ENCODE results near the gene CADPS.

The CADPS gene

GRCh38 chr3:62446337-62446940 lies 428.8 kb downstream of the CADPS start:
- no peak overlapping the region for H3K4me3 ChIP-seq (ENCODE audit: low read depth in 1 of 2, low read length in 2 of 2)
- no peak overlapping the region for H3K9ac ChIP-seq (ENCODE audit: low read depth in 1 of 2, low read length in 2 of 2)

GRCh38 chr3:62445275-62445674 lies 429.9 kb downstream of the CADPS start:
- Histone ChIP-seq H3K9ac (ENCODE audit: low read depth in 1 of 2, low read length in 2 of 2) (no peak overlapping the region), H3K27me3 (ENCODE audit: control insufficient read depth in 1 of 2, insufficient read depth in 2 of 2, low read length in 2 of 2) (no peaks in the 10 kb centered on the region), H3K36me3 (ENCODE audit: control insufficient read depth in 1 of 2, insufficient read depth in 2 of 2, low read length in 2 of 2) (no peaks in the 10 kb centered on the region), H3K9me3 (ENCODE audit: control insufficient read depth in 1 of 2, low read length in 2 of 2) (no peaks in the 10 kb centered on the region), H3K27ac (ENCODE audit: low read depth, low read length) (no peak overlapping the region), H3K4me1 (ENCODE audit: control insufficient read depth in 1 of 2, insufficient read depth in 2 of 2, low read length in 2 of 2) (no peaks in the 10 kb centered on the region), H3K4me3 (ENCODE audit: low read depth in 1 of 2, low read length in 2 of 2) (peak overlapping the region; percentile 21 to 41)

More at GRCh38 chr3:62446337-62446940, 428.8 kb downstream of the CADPS start:
- H3K4me1 ChIP-seq (ENCODE audit: control insufficient read depth in 1 of 2, insufficient read depth in 2 of 2, low read length in 2 of 2): no peaks in the 10 kb centered on the region
- H3K9me3 ChIP-seq (ENCODE audit: control insufficient read depth in 1 of 2, low read length in 2 of 2): no peaks in the 10 kb centered on the region
- H3K27me3 ChIP-seq (ENCODE audit: control insufficient read depth in 1 of 2, insufficient read depth in 2 of 2, low read length in 2 of 2): no peaks in the 10 kb centered on the region
- no peak overlapping the region for H3K27ac ChIP-seq (ENCODE audit: low read depth, low read length)
- no peaks in the 10 kb centered on the region for H3K36me3 ChIP-seq (ENCODE audit: control insufficient read depth in 1 of 2, insufficient read depth in 2 of 2, low read length in 2 of 2)

GRCh38 chr3:62439978-62440377 lies 435.2 kb downstream of the CADPS start:
- Histone ChIP-seq H3K4me1 (ENCODE audit: control insufficient read depth in 1 of 2, insufficient read depth in 2 of 2, low read length in 2 of 2) (no peaks in the 10 kb centered on the region), H3K9ac (ENCODE audit: low read depth in 1 of 2, low read length in 2 of 2) (no peak overlapping the region), H3K27ac (ENCODE audit: low read depth, low read length) (no peak overlapping the region), H3K4me3 (ENCODE audit: low read depth in 1 of 2, low read length in 2 of 2) (no peak overlapping the region), H3K9me3 (ENCODE audit: control insufficient read depth in 1 of 2, low read length in 2 of 2) (no peaks in the 10 kb centered on the region), H3K36me3 (ENCODE audit: control insufficient read depth in 1 of 2, insufficient read depth in 2 of 2, low read length in 2 of 2) (no peaks in the 10 kb centered on the region), H3K27me3 (ENCODE audit: control insufficient read depth in 1 of 2, insufficient read depth in 2 of 2, low read length in 2 of 2) (no peaks in the 10 kb centered on the region)

- no peak overlapping the region for H3K27ac ChIP-seq (ENCODE audit: low read depth, low read length)
- no peaks in the 10 kb centered on the region for H3K36me3 ChIP-seq (ENCODE audit: control insufficient read depth in 1 of 2, insufficient read depth in 2 of 2, low read length in 2 of 2)
- H3K9me3 ChIP-seq (ENCODE audit: control insufficient read depth in 1 of 2, low read length in 2 of 2): no peaks in the 10 kb centered on the region
- H3K4me3 ChIP-seq (ENCODE audit: low read depth in 1 of 2, low read length in 2 of 2): no peak overlapping the region
- no peaks in the 10 kb centered on the region for H3K4me1 ChIP-seq (ENCODE audit: control insufficient read depth in 1 of 2, insufficient read depth in 2 of 2, low read length in 2 of 2)
- no peaks in the 10 kb centered on the region for H3K27me3 ChIP-seq (ENCODE audit: control insufficient read depth in 1 of 2, insufficient read depth in 2 of 2, low read length in 2 of 2)
- H3K9ac ChIP-seq (ENCODE audit: low read depth in 1 of 2, low read length in 2 of 2): no peak overlapping the region
Measured at GRCh38 chr3:62439176-62439813, 435.9 kb downstream of the CADPS start.

GRCh38 chr3:62436785-62437184 lies 438.4 kb downstream of the CADPS start:
- Histone ChIP-seq H3K9me3 (ENCODE audit: control insufficient read depth in 1 of 2, low read length in 2 of 2) (no peaks in the 10 kb centered on the region), H3K27ac (ENCODE audit: low read depth, low read length) (no peak overlapping the region), H3K4me3 (ENCODE audit: low read depth in 1 of 2, low read length in 2 of 2) (no peak overlapping the region), H3K4me1 (ENCODE audit: control insufficient read depth in 1 of 2, insufficient read depth in 2 of 2, low read length in 2 of 2) (no peaks in the 10 kb centered on the region), H3K27me3 (ENCODE audit: control insufficient read depth in 1 of 2, insufficient read depth in 2 of 2, low read length in 2 of 2) (no peaks in the 10 kb centered on the region), H3K36me3 (ENCODE audit: control insufficient read depth in 1 of 2, insufficient read depth in 2 of 2, low read length in 2 of 2) (no peaks in the 10 kb centered on the region), H3K9ac (ENCODE audit: low read depth in 1 of 2, low read length in 2 of 2) (no peak overlapping the region)

- H3K9me3 ChIP-seq (ENCODE audit: control insufficient read depth in 1 of 2, low read length in 2 of 2): no peaks in the 10 kb centered on the region
- no peaks in the 10 kb centered on the region for H3K4me1 ChIP-seq (ENCODE audit: control insufficient read depth in 1 of 2, insufficient read depth in 2 of 2, low read length in 2 of 2)
- no peak overlapping the region for H3K9ac ChIP-seq (ENCODE audit: low read depth in 1 of 2, low read length in 2 of 2)
Measured at GRCh38 chr3:62433396-62433795, 441.8 kb downstream of the CADPS start.

GRCh38 chr3:62421207-62421606 lies 454.0 kb downstream of the CADPS start:
- Histone ChIP-seq H3K4me1 (ENCODE audit: control insufficient read depth in 1 of 2, insufficient read depth in 2 of 2, low read length in 2 of 2) (no peaks in the 10 kb centered on the region), H3K4me3 (ENCODE audit: low read depth in 1 of 2, low read length in 2 of 2) (no peak overlapping the region), H3K36me3 (ENCODE audit: control insufficient read depth in 1 of 2, insufficient read depth in 2 of 2, low read length in 2 of 2) (no peaks in the 10 kb centered on the region), H3K27ac (ENCODE audit: low read depth, low read length) (no peak overlapping the region), H3K9ac (ENCODE audit: low read depth in 1 of 2, low read length in 2 of 2) (no peak overlapping the region), H3K27me3 (ENCODE audit: control insufficient read depth in 1 of 2, insufficient read depth in 2 of 2, low read length in 2 of 2) (no peaks in the 10 kb centered on the region), H3K9me3 (ENCODE audit: control insufficient read depth in 1 of 2, low read length in 2 of 2) (no peaks in the 10 kb centered on the region)

More at GRCh38 chr3:62433396-62433795, 441.8 kb downstream of the CADPS start:
- H3K4me3 ChIP-seq (ENCODE audit: low read depth in 1 of 2, low read length in 2 of 2): no peak overlapping the region
- no peaks in the 10 kb centered on the region for H3K27me3 ChIP-seq (ENCODE audit: control insufficient read depth in 1 of 2, insufficient read depth in 2 of 2, low read length in 2 of 2)
- H3K27ac ChIP-seq (ENCODE audit: low read depth, low read length): no peak overlapping the region
- H3K36me3 ChIP-seq (ENCODE audit: control insufficient read depth in 1 of 2, insufficient read depth in 2 of 2, low read length in 2 of 2): no peaks in the 10 kb centered on the region

GRCh38 chr3:62416144-62416543 lies 459.1 kb downstream of the CADPS start:
- no peaks in the 10 kb centered on the region for H3K9me3 ChIP-seq (ENCODE audit: control insufficient read depth in 1 of 2, low read length in 2 of 2)
- no peaks in the 10 kb centered on the region for H3K36me3 ChIP-seq (ENCODE audit: control insufficient read depth in 1 of 2, insufficient read depth in 2 of 2, low read length in 2 of 2)
- no peak overlapping the region for H3K9ac ChIP-seq (ENCODE audit: low read depth in 1 of 2, low read length in 2 of 2)
- no peak overlapping the region for H3K27ac ChIP-seq (ENCODE audit: low read depth, low read length)
- no peaks in the 10 kb centered on the region for H3K4me1 ChIP-seq (ENCODE audit: control insufficient read depth in 1 of 2, insufficient read depth in 2 of 2, low read length in 2 of 2)
- no peak overlapping the region for H3K4me3 ChIP-seq (ENCODE audit: low read depth in 1 of 2, low read length in 2 of 2)
- no peaks in the 10 kb centered on the region for H3K27me3 ChIP-seq (ENCODE audit: control insufficient read depth in 1 of 2, insufficient read depth in 2 of 2, low read length in 2 of 2)

- no peaks in the 10 kb centered on the region for H3K27me3 ChIP-seq (ENCODE audit: control insufficient read depth in 1 of 2, insufficient read depth in 2 of 2, low read length in 2 of 2)
- H3K27ac ChIP-seq (ENCODE audit: low read depth, low read length): no peak overlapping the region
- no peaks in the 10 kb centered on the region for H3K36me3 ChIP-seq (ENCODE audit: control insufficient read depth in 1 of 2, insufficient read depth in 2 of 2, low read length in 2 of 2)
- H3K4me1 ChIP-seq (ENCODE audit: control insufficient read depth in 1 of 2, insufficient read depth in 2 of 2, low read length in 2 of 2): no peaks in the 10 kb centered on the region
- H3K9me3 ChIP-seq (ENCODE audit: control insufficient read depth in 1 of 2, low read length in 2 of 2): no peaks in the 10 kb centered on the region
- no peak overlapping the region for H3K9ac ChIP-seq (ENCODE audit: low read depth in 1 of 2, low read length in 2 of 2)
- no peak overlapping the region for H3K4me3 ChIP-seq (ENCODE audit: low read depth in 1 of 2, low read length in 2 of 2)
Measured at GRCh38 chr3:62415312-62415801, 459.9 kb downstream of the CADPS start.

GRCh38 chr3:62414786-62415185 lies 460.4 kb downstream of the CADPS start:
- H3K9me3 ChIP-seq (ENCODE audit: control insufficient read depth in 1 of 2, low read length in 2 of 2): no peaks in the 10 kb centered on the region
- H3K27me3 ChIP-seq (ENCODE audit: control insufficient read depth in 1 of 2, insufficient read depth in 2 of 2, low read length in 2 of 2): no peaks in the 10 kb centered on the region
- no peak overlapping the region for H3K4me3 ChIP-seq (ENCODE audit: low read depth in 1 of 2, low read length in 2 of 2)
- H3K36me3 ChIP-seq (ENCODE audit: control insufficient read depth in 1 of 2, insufficient read depth in 2 of 2, low read length in 2 of 2): no peaks in the 10 kb centered on the region
- no peak overlapping the region for H3K9ac ChIP-seq (ENCODE audit: low read depth in 1 of 2, low read length in 2 of 2)
- no peak overlapping the region for H3K27ac ChIP-seq (ENCODE audit: low read depth, low read length)
- no peaks in the 10 kb centered on the region for H3K4me1 ChIP-seq (ENCODE audit: control insufficient read depth in 1 of 2, insufficient read depth in 2 of 2, low read length in 2 of 2)

Data from duodenal mucosa (tissue), 2 donors.